DMS79 (cell line): ENCODE data around the gene TMEM63A.

Experiments used
- DNase-seq: peaks from one replicate; lab custom pipeline; 2025; lab: John Stamatoyannopoulos, UW

Gene TMEM63A

DNA sequence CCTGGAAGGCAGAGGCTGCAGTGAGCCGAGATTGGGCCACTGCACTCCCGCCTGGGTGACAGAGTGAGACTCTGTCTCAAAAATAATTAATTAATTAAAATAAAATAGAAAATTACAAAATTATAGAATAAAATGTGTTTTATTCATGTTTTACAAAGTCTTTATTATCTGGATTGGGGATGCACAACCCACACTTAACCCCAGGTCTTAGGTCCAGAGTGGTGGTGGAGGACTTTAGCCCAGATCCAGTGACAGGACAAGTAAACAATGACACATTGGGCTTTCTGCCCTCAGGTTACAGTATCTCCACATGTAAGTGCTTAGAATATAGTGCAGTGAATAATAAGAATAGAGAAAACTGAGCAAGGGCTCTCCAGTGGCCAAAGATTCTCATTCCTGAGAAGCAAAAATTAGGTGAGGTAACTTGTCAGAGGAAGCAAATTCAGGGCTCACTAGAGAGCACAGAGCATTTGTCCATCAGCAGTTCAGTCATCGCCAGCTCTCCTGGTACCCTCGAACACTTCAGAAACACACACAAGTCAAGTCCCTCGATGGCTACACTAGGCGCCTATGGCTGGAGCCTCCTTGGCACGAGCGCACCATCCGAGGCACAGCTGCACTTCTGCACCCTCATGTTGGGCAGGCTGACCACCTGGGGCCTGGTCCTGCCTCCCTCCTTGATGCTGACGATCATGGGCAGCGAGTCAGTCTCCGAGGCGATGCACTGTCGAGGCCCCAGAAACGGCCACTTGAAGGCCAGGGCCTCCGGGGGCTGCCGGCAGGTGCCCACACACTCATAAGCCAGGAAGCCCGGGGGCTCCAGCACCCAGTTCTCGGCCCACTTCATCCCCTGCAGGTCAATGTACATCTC is 4.2 kb upstream of the TMEM63A start:
- DNase-seq, result no peak

DNA sequence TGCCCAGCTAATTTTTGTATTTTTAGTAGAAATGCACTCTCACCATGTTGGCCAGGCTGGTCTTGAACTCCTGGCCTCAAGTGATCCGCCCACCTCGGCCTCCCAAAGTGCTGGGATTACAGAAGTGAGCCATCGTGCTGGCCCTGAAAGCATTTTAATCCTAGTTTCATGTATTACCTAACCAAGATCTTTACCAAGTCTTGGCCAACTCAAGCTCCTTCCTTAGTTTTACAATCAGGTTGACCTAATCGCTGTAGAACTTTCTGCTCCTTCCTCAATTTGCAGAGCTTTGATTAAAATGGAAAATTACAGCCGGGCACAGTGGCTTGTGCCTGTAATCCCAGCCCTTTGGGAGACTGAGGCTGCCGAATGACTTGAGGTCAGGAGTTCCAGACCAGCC is 3.2 kb upstream of the TMEM63A start:
- no peak for DNase-seq

DNA sequence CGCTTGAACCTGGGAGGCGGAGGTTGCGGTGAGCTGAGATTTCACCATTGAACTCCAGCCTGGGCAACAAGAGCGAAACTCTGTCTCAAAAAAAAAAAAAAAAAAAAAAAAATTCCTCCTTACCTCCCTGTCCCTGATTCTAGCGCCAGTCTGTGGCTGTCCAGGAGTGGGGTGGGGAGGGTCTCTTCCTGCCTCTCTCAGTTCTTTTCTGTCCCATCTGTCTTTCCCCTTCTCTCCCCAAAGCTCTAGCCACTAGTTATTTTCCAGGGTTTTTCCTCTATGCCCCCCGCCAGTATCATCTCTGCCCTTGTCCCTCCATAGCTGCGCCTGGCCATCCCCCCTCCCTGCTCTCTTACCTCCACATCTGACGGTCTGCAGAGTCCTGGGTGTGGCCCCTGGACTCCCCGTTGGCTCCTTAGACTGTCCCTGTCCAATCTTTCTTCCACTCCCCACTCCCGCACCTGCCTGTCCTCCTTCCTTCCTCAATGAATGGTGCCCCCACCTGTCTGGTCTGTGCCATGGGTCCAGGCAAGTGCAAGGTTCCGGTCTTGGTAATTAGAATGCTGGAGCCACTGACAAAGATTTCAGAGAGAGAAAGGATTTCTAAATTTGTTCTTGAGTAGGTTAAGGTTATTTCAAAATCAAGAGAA is 1.6 kb upstream of the TMEM63A start:
- no peak for DNase-seq

DNA sequence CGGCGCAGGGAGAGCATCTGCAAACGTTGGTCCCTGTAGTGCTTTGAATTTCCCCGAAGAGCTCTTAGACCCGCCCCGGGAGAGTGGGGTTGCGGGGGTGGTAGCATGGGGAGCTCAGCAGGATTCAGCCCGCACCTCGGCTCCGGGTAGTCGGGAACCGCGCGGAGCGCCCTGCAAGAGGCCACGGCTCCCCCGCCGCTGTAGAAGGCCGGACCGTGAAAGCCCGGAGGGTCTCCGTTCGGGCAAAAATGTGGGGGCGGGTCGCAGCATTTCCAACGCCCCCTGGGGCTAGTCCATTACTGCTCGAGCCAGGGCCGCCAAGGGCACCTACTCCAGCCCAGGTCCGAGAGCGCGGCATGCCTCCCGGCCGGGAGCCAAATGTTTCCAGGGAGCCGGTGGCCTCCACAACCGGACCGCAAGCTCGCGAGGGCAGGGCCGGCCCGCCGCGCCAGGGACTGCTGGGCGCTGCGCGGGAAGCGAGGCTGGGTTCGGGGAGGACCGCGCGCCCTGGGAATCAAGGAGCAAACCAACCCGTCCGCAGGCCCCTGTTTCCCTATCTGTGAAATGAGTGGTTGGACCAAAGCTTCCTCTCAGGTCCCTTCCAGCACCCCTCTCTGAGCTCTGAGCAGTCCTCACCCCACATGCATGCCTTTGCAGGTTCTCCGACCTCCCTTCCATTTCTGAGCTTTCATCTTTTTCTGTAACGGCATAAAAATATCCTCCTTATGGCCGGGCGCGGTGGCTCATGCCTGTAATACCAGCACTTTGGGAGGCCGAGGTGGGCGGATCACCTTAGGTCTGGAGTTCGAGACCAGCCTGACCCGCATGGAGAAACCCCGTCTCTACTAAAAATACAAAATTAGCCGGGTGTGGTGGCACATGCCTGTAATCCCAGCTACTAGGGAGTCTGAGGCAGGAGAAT is 775 bp upstream of the TMEM63A start:
- no peak for DNase-seq

DNA sequence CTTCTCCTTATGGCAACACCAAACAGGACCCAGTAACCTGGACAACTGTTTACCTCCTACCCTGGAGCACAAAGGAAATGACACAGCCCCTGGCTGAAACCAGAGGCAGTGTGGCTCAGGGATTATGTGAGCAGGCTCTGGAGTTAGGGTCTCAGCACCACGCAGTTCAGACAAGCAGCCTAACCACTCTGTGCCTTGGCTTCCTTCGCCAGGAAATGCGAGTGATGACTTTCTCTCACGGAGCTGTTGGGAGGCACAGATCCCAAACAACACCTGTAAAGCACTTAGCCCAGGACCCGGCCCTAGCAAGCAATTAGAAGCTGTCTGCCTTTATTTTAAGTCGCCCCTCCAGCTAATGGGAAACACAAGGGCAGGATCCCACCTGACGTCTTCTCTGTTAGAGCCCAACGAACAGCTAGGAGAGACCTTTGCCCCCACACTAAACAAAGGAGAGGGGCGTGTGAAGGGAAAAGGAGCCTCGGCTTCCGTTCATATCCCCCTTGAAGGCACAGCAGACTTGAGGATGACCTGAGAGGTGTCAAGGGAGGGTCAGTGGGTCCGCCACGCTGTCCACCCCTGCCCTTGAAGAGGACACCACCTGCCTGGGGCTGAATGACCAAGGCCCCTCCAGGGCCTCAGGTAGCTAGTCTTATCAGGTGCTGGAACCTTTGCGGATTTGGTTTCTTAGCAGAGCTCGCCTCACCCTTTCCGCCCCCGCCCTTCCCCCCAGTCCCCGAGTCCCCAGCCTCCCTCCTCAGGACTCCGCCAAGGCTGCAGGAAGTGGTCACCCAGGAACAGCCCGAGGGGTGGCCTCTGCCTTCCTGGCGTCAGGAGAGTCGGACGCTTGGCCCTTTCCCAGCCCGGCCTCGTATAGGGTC is 860 bp downstream of the TMEM63A start:
- DNase-seq, result no peak

DNA sequence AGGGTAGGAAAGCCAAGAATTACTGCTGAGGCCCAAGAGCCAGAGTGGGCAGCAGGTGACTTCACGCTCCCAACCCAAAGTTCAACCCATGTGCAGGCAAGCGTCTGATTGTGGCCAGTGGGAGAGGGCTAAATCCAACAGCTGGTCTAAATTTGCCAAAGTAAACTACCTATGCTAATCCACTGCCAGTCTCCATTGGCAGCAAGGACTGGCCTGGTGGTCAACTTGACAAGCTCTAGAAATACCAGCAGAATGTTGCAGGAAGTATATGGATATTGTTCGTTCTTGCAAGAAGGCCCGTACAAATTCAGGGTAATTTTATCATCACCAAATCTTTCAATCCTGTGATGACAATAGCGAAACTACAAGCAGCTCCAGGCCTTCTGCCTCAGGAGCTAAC is 1.5 kb downstream of the TMEM63A start:
- DNase-seq, result no peak

DNA sequence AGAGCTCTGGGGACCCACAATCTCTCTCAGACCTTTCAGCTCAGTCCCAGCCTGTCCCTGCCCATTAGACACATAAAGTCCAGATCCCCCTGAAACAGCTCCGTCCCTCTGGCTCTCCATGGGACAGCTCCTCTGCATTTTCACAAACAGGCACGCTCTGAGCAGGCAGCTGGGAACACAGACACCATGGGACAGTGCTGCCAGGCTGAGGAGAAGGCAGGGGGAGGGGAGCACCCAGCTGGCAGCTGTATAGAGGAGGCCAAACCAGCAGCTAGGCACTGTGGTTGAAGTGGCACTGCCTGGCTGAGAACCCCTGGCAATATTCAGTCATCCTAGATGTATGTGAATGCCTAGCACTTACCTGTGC is 2.0 kb downstream of the TMEM63A start:
- no peak for DNase-seq

DNA sequence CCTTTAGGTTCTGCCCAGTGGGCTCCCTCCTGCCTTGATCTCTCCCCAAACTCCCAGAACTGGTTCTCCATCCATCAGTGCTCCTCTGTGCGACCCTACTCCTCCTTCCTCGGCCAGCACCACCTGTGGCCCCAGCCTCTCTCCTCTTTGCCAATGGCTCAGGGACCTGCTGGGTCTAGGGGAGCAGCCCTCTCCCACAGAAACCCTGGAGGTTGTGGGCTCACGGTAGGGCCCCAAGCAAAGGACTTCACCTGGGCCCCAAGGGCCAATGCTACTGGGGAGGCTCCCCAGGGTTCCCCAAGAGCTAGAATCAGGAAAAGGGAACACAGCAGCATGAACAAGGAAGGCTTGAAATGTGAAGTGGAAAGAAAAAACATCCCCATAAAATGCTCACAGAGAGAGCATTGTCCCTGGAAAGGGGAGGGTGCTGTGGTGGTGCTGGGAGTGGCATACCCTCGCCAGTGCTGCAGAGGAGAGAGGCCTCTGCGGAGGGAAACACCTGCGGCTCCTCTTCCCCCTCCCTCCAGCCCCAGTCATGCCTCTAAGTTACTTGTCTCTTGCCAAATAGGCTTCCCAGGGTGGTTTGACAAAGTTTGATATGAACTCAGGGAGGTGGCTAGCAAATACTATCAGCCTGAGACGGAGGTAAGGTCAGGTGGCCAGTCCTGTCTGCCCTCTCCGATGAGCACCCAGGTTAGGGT is 2.5 kb downstream of the TMEM63A start:
- DNase-seq, result no peak

DNA sequence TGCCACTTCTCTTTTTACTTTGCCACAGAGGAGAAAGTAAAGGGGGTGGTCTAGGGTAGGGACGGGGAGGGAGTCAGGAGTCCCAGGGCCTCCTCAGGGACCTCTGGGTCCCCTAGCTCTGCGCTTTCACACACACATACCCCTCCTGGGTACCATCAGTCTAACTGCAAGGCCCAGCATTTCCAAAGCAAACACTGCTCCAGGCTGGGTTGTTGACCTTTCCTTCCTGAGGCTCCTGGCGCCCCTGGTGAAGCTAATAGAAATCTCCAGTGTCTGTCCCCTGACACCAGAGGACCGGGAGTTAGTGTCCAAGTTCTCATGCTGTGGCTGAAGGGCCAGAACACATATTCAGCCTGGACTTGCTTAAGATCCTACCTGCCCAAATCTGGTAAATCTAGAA is 3.9 kb downstream of the TMEM63A start:
- no peak for DNase-seq

DNA sequence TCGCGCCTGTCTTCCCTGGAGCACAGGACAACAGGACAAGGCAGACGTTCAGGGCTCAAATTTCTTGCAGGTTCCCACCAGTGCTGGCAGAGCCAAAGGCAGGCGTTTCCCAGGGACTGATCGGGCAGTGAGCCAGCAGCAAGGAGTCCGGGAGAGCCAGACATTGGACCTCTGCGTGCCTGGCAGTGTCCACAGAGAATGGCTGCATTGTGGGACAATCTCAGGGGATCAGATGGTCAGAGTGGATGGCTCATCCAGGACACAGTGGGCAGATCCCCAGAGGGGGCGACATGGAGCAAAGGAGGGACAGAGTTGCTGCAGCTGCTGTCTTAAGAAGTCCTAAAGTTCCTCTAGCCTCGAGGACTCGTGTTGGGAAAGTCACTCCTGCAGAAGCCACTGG is 4.6 kb downstream of the TMEM63A start:
- DNase-seq, result no peak

DNA sequence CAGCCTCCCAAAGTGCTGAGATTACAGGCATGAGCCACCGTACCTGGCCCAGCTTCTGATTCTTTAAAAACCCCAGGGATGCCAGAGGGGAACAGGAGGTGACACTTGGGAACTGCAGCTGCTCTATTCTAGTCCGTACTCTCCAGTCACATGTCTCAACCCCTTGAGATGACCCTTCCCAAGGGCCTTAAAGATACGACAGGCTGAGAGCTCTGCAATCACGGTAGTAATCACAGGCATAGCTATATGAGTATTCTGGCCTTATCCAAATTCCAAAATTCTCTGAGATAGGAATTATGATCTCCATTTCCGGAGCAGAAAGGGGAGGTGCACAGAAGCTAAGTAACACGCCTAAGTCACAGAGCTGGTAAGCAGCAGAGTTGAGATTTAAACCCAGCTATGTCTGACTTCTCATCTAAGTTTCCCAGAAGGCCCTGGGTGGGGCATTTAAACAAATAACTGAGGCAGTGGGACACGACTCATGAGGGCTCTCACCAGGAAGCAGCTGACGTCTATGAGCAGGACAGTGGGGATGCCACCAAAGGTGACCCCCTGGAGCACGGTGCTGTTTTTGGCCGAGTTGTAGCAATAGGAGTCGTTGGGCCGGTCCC is 5.2 kb downstream of the TMEM63A start:
- DNase-seq, result no peak

DNA sequence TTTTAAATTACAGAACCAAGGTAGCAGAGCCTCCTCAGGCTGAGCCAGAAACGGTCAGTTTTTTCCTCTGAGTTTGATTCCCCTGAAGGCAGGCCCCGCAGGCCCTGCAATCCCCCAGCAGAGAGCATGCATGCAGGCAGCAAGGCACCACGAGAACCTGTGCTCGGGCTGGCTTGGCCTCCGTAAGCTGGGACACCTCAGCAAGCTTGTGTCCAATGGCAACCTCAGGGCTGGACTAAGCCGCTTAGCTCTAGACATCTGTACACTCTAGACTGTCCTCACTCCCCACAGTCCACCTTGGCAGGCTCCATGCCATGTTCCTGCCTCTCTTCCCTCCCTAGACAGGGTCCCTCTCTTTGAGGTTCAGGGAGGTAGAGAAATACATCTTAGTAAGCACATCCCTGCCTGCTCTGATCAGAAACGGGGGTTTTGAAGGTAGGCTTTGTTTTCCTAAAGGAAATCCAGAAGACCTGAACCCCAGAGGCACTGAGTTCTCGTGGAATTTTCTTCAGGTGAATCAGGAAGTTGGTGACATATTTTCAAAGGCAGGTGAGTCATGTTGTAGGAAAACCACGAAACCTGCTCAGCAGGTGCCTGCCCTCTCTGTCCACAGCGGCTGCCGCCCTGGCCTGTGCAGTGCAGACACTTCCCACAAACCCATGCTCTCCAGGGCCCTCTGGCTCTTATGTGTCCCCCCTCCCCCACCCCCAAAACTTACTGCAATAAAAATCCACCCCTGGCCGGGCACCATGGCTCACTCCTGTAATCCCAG is 7.0 kb downstream of the TMEM63A start:
- DNase-seq, result peak; percentile 46

DNA sequence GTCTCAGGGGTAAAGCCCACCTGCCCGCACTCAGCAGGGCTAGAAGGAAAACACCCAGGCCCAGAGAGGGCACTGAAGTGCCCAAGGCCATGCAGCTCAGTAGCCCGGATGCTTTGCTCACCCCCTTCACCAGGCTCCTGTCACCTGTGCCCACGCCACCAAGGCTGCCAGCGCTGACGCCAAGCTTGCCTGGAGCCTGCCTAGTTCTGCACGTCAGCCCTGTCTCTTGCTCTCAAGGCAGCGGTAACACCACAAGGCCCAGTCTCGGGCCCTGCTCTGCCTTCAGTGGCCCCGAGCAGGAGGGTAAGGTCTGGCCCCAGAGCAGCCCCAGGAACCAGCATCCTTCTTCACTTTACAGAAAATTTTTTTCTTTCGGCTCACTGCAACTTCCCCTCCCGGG is 7.7 kb downstream of the TMEM63A start:
- DNase-seq, result no peak

DNA sequence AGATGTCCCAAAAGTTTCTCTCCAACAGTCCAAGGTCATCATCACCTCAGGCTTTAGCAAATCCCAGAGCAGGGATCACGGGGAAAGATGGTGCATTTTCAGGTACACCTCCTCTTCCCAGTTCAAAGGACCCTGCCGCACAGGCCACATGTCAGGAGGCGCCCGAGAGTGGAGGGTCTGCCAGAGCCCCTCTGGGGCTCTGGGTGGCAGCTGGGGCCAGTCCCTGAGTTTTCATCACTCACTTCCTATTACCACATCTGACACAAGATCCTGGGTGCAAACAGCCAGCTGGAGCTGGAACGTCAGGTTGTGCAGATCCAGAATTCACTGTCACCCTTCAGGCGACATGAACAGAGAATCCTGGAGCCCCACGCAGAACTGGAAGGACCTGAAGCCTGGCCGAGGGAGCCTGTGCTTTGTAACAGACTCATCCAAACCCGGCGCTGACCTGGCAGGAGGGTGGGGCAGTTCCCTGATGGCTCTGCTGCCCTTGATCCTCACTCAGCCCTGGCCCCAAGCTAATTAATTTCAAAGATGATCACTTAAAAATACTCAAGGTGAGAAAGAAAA is 8.8 kb downstream of the TMEM63A start:
- no peak for DNase-seq

DNA sequence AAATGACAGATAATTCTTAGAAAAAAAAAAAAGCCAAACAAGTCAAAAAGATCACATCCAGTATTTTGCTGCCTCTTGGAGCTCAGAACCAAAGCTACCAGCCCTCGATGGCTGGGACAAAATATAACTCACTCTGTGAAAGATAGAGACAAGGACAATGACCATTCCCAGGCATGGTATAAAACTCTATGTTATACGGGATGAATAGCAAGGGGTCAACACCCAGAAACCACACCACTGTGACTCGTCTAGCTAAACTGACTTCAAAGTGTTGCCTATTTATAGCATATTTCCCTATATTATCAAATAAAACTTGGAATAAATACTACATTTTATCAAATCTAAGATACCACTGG is 10.1 kb downstream of the TMEM63A start:
- no peak for DNase-seq

DNA sequence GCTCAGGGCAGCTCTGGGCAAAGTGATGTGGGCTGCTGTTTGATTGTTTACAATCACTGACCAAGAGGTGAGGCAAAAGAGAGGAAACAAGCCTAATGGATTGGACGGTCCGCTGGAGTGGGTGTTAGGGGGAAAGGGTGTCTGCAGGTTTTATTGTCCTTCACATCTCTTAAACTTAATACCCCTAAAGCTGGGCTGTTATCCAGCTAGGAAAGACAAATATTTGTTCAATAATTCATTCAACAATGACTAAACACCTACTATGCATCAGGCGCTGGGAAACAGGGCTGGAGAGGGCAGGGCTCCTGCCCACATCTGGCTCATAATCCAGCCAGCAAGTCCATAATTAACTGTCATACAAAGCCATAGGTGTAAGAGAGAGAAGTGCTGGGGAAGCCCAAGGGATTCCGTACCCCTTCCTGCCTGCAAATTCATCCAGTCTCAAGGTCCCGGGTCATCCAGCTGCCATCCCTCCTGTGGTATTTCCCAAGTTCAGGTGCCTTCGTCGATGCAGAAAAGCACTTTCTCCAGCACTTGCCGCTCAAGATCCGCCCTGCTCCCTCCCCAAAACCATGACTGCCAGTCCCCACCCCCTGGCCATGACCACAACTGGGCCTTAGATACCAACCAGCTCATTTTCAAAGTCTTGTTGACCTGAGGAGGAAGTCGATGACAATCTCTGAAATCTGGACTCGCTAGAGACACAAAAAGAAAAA is 10.7 kb downstream of the TMEM63A start:
- DNase-seq, result peak; percentile 56

DNA sequence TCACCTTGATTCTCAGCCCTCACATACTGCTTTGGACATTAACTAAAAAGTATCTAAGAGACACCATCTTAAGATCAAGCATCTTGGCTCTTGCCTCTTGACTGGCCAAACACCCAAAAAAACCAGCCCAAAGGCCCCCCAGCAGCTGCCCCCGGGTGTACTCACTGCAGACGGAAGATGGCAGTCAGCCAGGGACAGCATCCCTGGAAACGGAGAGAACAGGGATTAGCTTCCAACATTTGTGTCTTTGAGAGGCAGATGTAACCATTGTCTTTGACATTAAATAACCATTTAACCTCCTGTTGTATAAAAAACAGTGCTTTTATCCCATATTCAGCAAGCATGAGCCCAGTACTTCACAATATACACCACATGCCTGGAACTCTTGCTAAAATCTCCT is 11.3 kb downstream of the TMEM63A start:
- no peak for DNase-seq

DNA sequence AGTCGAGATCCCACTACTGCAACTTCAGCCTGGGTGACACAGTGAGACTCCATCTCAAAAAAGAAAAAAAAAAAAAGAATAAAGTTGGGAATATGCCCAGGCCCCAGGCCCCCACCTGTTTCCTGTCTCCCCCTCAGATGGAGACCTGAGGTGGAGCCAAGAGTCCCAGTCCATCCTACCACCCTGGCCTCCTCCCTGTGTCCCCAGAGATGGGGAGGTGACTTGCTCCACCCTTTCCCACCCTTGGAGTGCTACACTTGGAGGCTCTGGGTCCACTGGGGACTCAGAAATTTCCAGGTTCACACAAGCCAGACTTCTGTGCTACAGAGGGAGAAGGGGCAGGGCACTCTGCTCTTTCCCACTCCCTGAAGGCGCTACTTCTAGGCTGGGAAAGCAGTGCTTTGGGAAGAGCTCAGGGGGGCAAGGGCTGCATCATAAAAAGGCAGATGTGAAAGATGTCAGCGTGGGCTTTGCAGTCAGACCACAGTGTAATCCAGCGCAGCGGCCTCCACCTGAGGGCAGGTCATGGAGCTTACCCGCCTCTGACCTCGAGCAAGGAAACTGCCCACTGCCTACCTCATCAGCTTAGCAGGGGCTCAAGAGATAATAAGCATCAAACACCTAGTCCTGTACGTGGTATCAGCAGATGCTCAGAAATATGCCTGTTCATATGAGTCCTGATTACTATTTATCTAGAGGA is 13.4 kb downstream of the TMEM63A start:
- DNase-seq, result no peak
